ENCODE results near the gene GLCE.
"Not testable (repeated sequence)": the region's sequence is repeated elsewhere in the genome, so short reads cannot be mapped to it uniquely, and the experiment has no call there.

The GLCE gene

GRCh38 chr15:69298354-69298696, 137.9 kb downstream of the GLCE start:
- H3K4me3 ChIP-seq (replicated peaks in 1 of 2; ENCODE audit: low read depth in 2 of 2, low read length in 2 of 2): peak overlapping the region; percentile 46 to 55
- no peak for DNase-seq (ENCODE audit: low read depth in 2 of 2)
- no peak for TF ChIP-seq CTCF (IDR thresholded peaks at IDR 0.05; ENCODE audit: low read depth, low read length)

GRCh38 chr15:69298697-69299441, 138.4 kb downstream of the GLCE start, which contains the start of gene PAQR5:
Gene PAQR5 (plus strand): TSS chr15:69298912. CDS start chr15:69360081, 61,169 bp downstream.
- H3K4me3 ChIP-seq (replicated peaks in 1 of 2; ENCODE audit: low read depth in 2 of 2, low read length in 2 of 2): peak within 1 kb of the TSS; percentile 46 to 55
- no peak for TF ChIP-seq CTCF (IDR thresholded peaks at IDR 0.05; ENCODE audit: low read depth, low read length)
- DNase-seq (ENCODE audit: low read depth in 2 of 2): peak in 1 of 2 donors; percentile 35

- peak overlapping the region in 1 of 2 donors; percentile 46 for H3K4me3 ChIP-seq (replicated peaks in 1 of 2; ENCODE audit: low read depth in 2 of 2, low read length in 2 of 2)
- DNase-seq (ENCODE audit: low read depth in 2 of 2): no peak
- TF ChIP-seq CTCF (IDR thresholded peaks at IDR 0.05; ENCODE audit: low read depth, low read length): no peak
Observed at GRCh38 chr15:69299451-69299886, 139.0 kb downstream of the GLCE start.

GRCh38 chr15:69299943-69300588, 139.6 kb downstream of the GLCE start:
- H3K4me3 ChIP-seq (replicated peaks in 1 of 2; ENCODE audit: low read depth in 2 of 2, low read length in 2 of 2): no peak overlapping the region
- TF ChIP-seq CTCF (IDR thresholded peaks at IDR 0.05; ENCODE audit: low read depth, low read length): no peak
- no peak for DNase-seq (ENCODE audit: low read depth in 2 of 2)

- H3K4me3 ChIP-seq (replicated peaks in 1 of 2; ENCODE audit: low read depth in 2 of 2, low read length in 2 of 2); DNase-seq (ENCODE audit: low read depth in 2 of 2): not testable (repeated sequence)
Observed at GRCh38 chr15:69301101-69301500, 140.7 kb downstream of the GLCE start.

GRCh38 chr15:69302087-69302486, 141.7 kb downstream of the GLCE start:
- not testable (repeated sequence) for H3K4me3 ChIP-seq (replicated peaks in 1 of 2; ENCODE audit: low read depth in 2 of 2, low read length in 2 of 2); DNase-seq (ENCODE audit: low read depth in 2 of 2)

- no peak for TF ChIP-seq CTCF (IDR thresholded peaks at IDR 0.05; ENCODE audit: low read depth, low read length)
- H3K4me3 ChIP-seq (replicated peaks in 1 of 2; ENCODE audit: low read depth in 2 of 2, low read length in 2 of 2): no peak overlapping the region
- no peak for DNase-seq (ENCODE audit: low read depth in 2 of 2)
Observed at GRCh38 chr15:69302929-69303328, 142.5 kb downstream of the GLCE start.
